ENCODE results near the gene ZNF76. TPM values are rescaled to one million over a fixed set of nuclear protein-coding genes. Genes with fewer than 3 reads are reported as not detected.
A peak's percentile ranks its signal among the peaks of the same experiment; 100 is the strongest.

The ZNF76 gene
- total and polyA plus RNA-seq, 7 donors: 17.9 to 37.3 (median 24.6) TPM

- H3K27me3 ChIP-seq (ENCODE audit: insufficient read depth in 3 of 3, low read length in 2 of 3): no peaks in the 10 kb centered on the region
- H3K36me3 ChIP-seq (ENCODE audit: insufficient read depth in 1 of 2, low read depth in 1 of 2): peaks cover 0 to 8% of the 10 kb centered on the region in 2 donors
- intact Hi-C loops (cut with DNase I): loop anchor here in 1 of 2 donors (5.0 kb wide), 2 partner anchors 96 to 261 kb away; no protein-coding TSS in a partner anchor
- WGBS, 3 donors: 83 to 88% (median 84%) methylated on average over 16 to 17 of the region's 17 CpGs
- TF ChIP-seq CTCF (IDR thresholded peaks at IDR 0.05): no peak
- no peak overlapping the region for H3K4me3 ChIP-seq
- peaks cover 4% of the 10 kb centered on the region for H3K4me1 ChIP-seq
- no peaks in the 10 kb centered on the region for H3K9me3 ChIP-seq
- DNase-seq: no peak
- no peak overlapping the region for H3K27ac ChIP-seq
- ATAC-seq: peak in 1 of 4 donors; percentile 18
Measured at GRCh38 chr6:35243386-35243958, 16.1 kb upstream of the ZNF76 start.

GRCh38 chr6:35244551-35244950 lies 15.0 kb upstream of the ZNF76 start:
- no peaks in the 10 kb centered on the region for H3K9me3 ChIP-seq
- DNase-seq: no peak
- peaks cover 15% of the 10 kb centered on the region for H3K4me1 ChIP-seq
- no peak for ATAC-seq
- TF ChIP-seq CTCF (IDR thresholded peaks at IDR 0.05): no peak
- H3K27ac ChIP-seq: no peak overlapping the region
- intact Hi-C loops (cut with DNase I): loop anchor here in 1 of 2 donors (5.0 kb wide), 2 partner anchors 97 to 262 kb away; no protein-coding TSS in a partner anchor
- H3K27me3 ChIP-seq (ENCODE audit: insufficient read depth in 3 of 3, low read length in 2 of 3): no peaks in the 10 kb centered on the region
- no peak overlapping the region for H3K4me3 ChIP-seq
- H3K36me3 ChIP-seq (ENCODE audit: insufficient read depth in 1 of 2, low read depth in 1 of 2): peaks cover 0 to 8% of the 10 kb centered on the region in 2 donors
- WGBS, 3 donors: 95 to 97% (median 97%) methylated on average over 7 of the region's 7 CpGs

GRCh38 chr6:35247642-35248231 lies 11.8 kb upstream of the ZNF76 start:
- Histone ChIP-seq H3K36me3 (ENCODE audit: insufficient read depth in 1 of 2, low read depth in 1 of 2) (peaks cover 0 to 8% of the 10 kb centered on the region in 2 donors), H3K27me3 (ENCODE audit: insufficient read depth in 3 of 3, low read length in 2 of 3) (no peaks in the 10 kb centered on the region), H3K4me1 (peaks cover 19% of the 10 kb centered on the region), H3K27ac (no peak overlapping the region), H3K9me3 (no peaks in the 10 kb centered on the region), H3K4me3 (no peak overlapping the region)
- ATAC-seq: no peak
- intact Hi-C loops (cut with DNase I): no loop called here
- WGBS, 3 donors: 85 to 93% (median 89%) methylated on average over 2 of the region's 2 CpGs
- TF ChIP-seq CTCF (IDR thresholded peaks at IDR 0.05): no peak
- no peak for DNase-seq

- no peak overlapping the region for H3K27ac ChIP-seq
- intact Hi-C loops (cut with DNase I): no loop called here
Measured at GRCh38 chr6:35248300-35248699, 11.2 kb upstream of the ZNF76 start.

More at GRCh38 chr6:35248300-35248699, 11.2 kb upstream of the ZNF76 start:
- Histone ChIP-seq H3K36me3 (ENCODE audit: insufficient read depth in 1 of 2, low read depth in 1 of 2) (peaks cover 0 to 8% of the 10 kb centered on the region in 2 donors), H3K4me3 (no peak overlapping the region), H3K27me3 (ENCODE audit: insufficient read depth in 3 of 3, low read length in 2 of 3) (no peaks in the 10 kb centered on the region), H3K9me3 (no peaks in the 10 kb centered on the region), H3K4me1 (peaks cover 19% of the 10 kb centered on the region)
- 54 to 74% (median 56%) methylated on average over 3 of the region's 3 CpGs for WGBS, 3 donors
- DNase-seq (no peak), ATAC-seq (no peak)
- TF ChIP-seq CTCF (IDR thresholded peaks at IDR 0.05): no peak

Measured in psoas muscle (tissue), 8 donors.